Brain pericyte (primary cell): ENCODE data around the gene PCDH7.

Source experiments
- DNase-seq: peaks from one replicate; pipeline ENCODE4 v3.0.0-alpha.2; 2012; ENCODE audit warnings: low read depth, low spot score

PCDH7 gene

GRCh38 chr4:30725562-30725961 lies 5.4 kb downstream of the PCDH7 start:
- no peak for DNase-seq

GRCh38 chr4:30726090-30726675 lies 6.0 kb downstream of the PCDH7 start:
- no peak for DNase-seq

GRCh38 chr4:30727409-30727808 lies 7.2 kb downstream of the PCDH7 start:
- no peak for DNase-seq

- DNase-seq = no peak
Measured at GRCh38 chr4:30728311-30728710, 8.1 kb downstream of the PCDH7 start.

GRCh38 chr4:30743897-30744296 lies 23.7 kb downstream of the PCDH7 start:
- DNase-seq = no peak

GRCh38 chr4:30744386-30744785 lies 24.2 kb downstream of the PCDH7 start:
- DNase-seq = no peak

GRCh38 chr4:30744957-30745640 lies 24.9 kb downstream of the PCDH7 start:
- DNase-seq = no peak

- no peak for DNase-seq
Measured at GRCh38 chr4:30746735-30747134, 26.6 kb downstream of the PCDH7 start.

GRCh38 chr4:30753316-30753715 lies 33.1 kb downstream of the PCDH7 start:
- DNase-seq = no peak

- no peak for DNase-seq
Measured at GRCh38 chr4:30754021-30754420, 33.9 kb downstream of the PCDH7 start.

- DNase-seq = no peak
Measured at GRCh38 chr4:30755346-30755745, 35.2 kb downstream of the PCDH7 start.

GRCh38 chr4:30756553-30756952 lies 36.4 kb downstream of the PCDH7 start:
- DNase-seq = no peak

GRCh38 chr4:30757357-30757756 lies 37.2 kb downstream of the PCDH7 start:
- no peak for DNase-seq

- no peak for DNase-seq
Measured at GRCh38 chr4:30760551-30760950, 40.4 kb downstream of the PCDH7 start.

- no peak for DNase-seq
Measured at GRCh38 chr4:30763321-30763727, 43.2 kb downstream of the PCDH7 start.

GRCh38 chr4:30765022-30765421 lies 44.9 kb downstream of the PCDH7 start:
- DNase-seq = no peak

- no peak for DNase-seq
Measured at GRCh38 chr4:30767147-30767845, 47.1 kb downstream of the PCDH7 start.

GRCh38 chr4:30768277-30768676 lies 48.1 kb downstream of the PCDH7 start:
- DNase-seq = no peak

GRCh38 chr4:30769093-30769492 lies 48.9 kb downstream of the PCDH7 start:
- DNase-seq = no peak

- no peak for DNase-seq
Measured at GRCh38 chr4:30770049-30770549, 49.9 kb downstream of the PCDH7 start.

GRCh38 chr4:30770812-30771211 lies 50.6 kb downstream of the PCDH7 start:
- no peak for DNase-seq

- DNase-seq = no peak
Measured at GRCh38 chr4:30776451-30776850, 56.3 kb downstream of the PCDH7 start.

GRCh38 chr4:30776921-30777415 lies 56.8 kb downstream of the PCDH7 start:
- DNase-seq = no peak
